Stimulated activated naive CD4-positive, alpha-beta T cell treated with Interleukin-2 at 50 U/mL for 16 hours (primary cell): Measurements from ENCODE around the gene MSL2.
"Not testable (repeated sequence)": the region's sequence is repeated elsewhere in the genome, so short reads cannot be mapped to it uniquely, and the experiment has no call there.

Source experiments
- DNase-seq: peaks from one replicate; lab custom pipeline; 2025; lab: John Stamatoyannopoulos, UW

MSL2 gene

GRCh38 chr3:136193278-136194054 lies 2.7 kb downstream of the MSL2 start:
- DNase-seq = no peak

- DNase-seq = no peak
Measured at GRCh38 chr3:136192831-136193230, 3.3 kb downstream of the MSL2 start.

GRCh38 chr3:136192195-136192594 lies 3.9 kb downstream of the MSL2 start:
- DNase-seq = not testable (repeated sequence)

- no peak for DNase-seq
Measured at GRCh38 chr3:136189859-136190617, 6.1 kb downstream of the MSL2 start.

- DNase-seq = no peak
Measured at GRCh38 chr3:136189043-136189442, 7.1 kb downstream of the MSL2 start.

GRCh38 chr3:136187868-136188267 lies 8.3 kb downstream of the MSL2 start:
- no peak for DNase-seq

- no peak for DNase-seq
Measured at GRCh38 chr3:136186846-136187245, 9.3 kb downstream of the MSL2 start.

- no peak for DNase-seq
Measured at GRCh38 chr3:136186344-136186743, 9.8 kb downstream of the MSL2 start.

GRCh38 chr3:136184703-136185102 lies 11.4 kb downstream of the MSL2 start:
- DNase-seq = no peak

- DNase-seq = no peak
Measured at GRCh38 chr3:136181741-136182140, 14.4 kb downstream of the MSL2 start.

- no peak for DNase-seq
Measured at GRCh38 chr3:136177876-136178275, 18.3 kb downstream of the MSL2 start.

GRCh38 chr3:136173939-136174490 lies 22.1 kb downstream of the MSL2 start:
- DNase-seq = no peak

- DNase-seq = peak; percentile 21
Measured at GRCh38 chr3:136171097-136171542, 25.0 kb downstream of the MSL2 start.

GRCh38 chr3:136168236-136168635 lies 27.9 kb downstream of the MSL2 start:
- not testable (repeated sequence) for DNase-seq

GRCh38 chr3:136166507-136166906 lies 29.6 kb downstream of the MSL2 start:
- no peak for DNase-seq

GRCh38 chr3:136163607-136164006 lies 32.5 kb downstream of the MSL2 start:
- DNase-seq = not testable (repeated sequence)

GRCh38 chr3:136162322-136162721 lies 33.8 kb downstream of the MSL2 start:
- DNase-seq = no peak

- DNase-seq = no peak
Measured at GRCh38 chr3:136161516-136161915, 34.6 kb downstream of the MSL2 start.

GRCh38 chr3:136152963-136153362 lies 43.2 kb downstream of the MSL2 start:
- no peak for DNase-seq

GRCh38 chr3:136152176-136152843 lies 43.8 kb downstream of the MSL2 start:
- DNase-seq = no peak

- no peak for DNase-seq
Measured at GRCh38 chr3:136151219-136151618, 44.9 kb downstream of the MSL2 start.

GRCh38 chr3:136149667-136150066 lies 46.5 kb downstream of the MSL2 start:
- DNase-seq = no peak
